IPS DF 4.7 (cell line): Measurements from ENCODE around the gene ADAMTS5.

Source experiments
- DNase-seq: peaks from one replicate; pipeline ENCODE4 v3.0.0-alpha.2; 2013; ENCODE audit warnings: low spot score; ENCODE audit errors: extremely low read depth

Gene ADAMTS5

DNA sequence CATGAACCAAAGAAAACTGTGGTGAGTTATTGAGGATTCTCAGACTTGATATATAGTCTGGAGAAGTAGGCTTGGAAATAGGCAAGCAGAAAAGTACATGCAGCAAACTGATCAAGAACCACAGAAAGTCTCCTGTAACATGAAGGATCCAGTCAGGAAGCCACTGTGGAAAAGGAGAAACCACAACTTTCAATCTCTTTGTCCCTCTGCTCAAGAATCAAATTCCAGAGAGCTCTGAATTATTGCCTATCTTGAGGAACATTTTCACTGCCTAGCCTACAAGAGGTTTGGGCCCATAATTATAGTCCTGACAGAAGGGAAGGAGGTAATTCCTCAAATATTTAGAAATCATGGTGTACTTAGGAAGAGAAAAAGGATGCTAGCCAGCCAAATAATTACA is 78.6 kb downstream of the ADAMTS5 start:
- DNase-seq = no peak

DNA sequence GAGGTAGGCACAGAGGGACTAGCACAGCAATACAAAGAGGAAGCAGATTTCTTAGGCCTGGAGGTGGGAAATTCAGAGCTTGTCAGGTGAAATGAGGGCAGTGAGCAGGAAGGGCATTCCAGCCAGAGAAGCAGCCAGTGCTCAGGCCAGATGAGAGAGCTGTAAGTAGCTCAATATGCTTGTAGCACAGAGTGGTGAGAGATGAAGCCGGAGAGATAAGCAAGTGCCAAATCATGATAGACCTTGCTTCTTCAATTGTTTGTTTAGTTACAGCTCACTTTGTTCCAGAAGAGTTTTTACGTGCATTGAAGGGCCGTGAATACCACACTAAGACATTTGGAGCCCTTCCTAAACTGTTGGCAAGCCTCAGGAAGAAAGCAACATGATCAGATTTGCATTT is 79.6 kb downstream of the ADAMTS5 start:
- no peak for DNase-seq

DNA sequence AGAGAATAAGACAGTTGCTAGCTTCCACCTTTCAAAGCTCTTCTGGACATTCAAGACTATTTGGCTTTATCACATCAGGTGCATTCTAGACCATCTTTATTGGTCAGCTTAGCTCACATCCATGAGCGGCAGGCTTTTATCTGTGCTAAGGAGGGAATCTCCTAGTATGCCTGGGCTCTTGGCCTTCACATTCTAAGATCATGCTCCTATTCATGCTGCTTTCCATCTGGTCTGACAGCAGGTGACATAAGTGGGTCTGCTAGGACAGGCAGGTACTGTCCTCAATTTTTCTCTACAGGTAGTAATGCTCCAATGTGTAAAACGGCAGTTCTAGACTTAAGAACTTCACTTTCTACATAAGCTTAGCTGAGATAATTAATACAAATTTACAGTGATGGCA is 82.5 kb downstream of the ADAMTS5 start:
- DNase-seq = no peak

DNA sequence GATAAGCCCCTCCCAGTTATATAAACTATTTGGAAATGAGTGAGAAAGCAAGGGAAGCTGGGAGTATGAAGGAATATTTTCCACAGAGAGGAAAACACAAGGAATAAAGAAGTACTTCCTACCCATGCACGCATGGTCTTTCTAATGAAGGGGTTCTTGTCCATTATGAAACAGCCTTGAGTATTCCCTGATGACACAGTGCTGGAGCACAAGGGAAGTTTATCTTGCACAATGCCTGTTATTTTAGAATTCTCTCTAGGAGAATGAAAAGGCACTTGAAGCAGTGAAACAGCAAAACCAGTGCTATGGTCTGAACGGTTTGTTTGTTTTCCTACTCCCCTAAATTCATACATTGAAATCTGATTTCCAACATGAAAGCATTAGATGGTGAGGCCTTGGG is 83.1 kb downstream of the ADAMTS5 start:
- DNase-seq = no peak

DNA sequence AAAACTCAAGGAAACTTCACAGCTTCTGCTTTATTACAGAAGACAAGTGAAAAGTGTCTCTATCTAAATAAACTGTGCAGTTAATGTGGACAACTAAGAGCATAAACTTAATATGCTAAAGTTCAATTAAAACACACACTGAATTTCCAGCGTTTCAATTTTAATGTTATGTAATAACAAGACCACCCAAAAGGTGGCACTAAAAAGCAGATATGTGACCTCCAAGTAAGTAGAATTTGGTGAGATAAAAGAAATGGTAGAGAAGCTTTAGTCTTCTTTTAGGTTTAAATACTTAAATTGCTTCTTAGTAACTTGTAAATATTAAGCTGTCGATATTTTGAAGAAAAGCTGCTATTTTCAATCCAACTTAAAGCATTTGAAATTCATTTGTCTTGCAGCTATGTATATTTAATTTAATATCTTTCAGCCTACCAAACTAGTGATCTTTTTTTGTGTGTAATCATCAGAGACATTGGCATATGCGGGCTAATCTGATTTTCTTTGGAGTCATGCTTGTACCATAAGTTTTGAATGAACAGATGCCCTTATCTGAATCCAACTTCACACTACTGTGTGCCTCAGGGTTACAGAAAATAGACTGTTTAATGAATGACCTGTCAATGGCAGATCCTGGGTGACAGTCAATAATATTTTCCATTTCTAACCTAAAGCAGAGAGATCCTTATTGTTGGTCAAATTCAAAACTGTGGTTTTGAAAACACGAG is 85.2 kb downstream of the ADAMTS5 start:
- no peak for DNase-seq

DNA sequence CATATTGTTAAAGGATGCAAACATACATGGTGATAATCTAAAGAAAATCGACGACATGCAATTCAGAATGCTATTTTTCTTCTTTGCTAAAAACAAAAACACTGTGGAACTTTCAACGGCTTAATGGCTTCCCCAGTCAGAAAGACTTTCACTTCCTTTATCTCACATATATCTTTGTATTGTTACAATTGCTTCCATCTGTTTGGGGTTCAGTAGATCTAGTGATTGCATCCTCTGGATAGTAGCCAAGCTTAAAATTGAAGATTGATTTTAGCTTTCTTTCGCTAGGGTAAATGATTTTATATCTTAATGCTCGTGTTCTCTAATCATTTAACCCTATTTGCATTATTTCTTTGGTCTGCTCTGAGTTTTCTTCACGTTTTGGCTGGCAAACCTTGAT is 89.9 kb downstream of the ADAMTS5 start:
- no peak for DNase-seq

DNA sequence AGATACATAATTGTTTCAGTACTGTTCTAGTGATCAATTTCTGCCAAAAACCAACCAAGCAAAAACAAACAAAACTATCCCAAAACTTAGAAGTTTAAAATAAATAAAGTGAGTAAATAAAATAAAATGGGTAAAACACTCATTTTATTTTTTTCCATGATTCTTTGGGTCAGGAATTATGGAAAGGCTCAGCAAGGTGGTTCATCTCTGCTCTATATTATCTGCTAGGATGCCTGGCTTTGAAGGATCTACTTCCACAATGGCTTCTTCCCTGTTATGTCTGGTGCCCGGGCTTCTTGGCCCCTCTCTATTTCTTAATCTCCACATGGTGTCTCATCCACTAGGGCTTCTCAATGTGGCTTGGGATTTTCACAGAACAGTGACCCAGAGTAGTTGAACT is 92.5 kb downstream of the ADAMTS5 start:
- DNase-seq = no peak
